ENCODE results near the gene DZIP1.
A peak's percentile ranks its signal among the peaks of the same experiment; 100 is the strongest.

Gene DZIP1

GRCh38 chr13:95541911-95542474, 102.5 kb downstream of the DZIP1 start:
- peaks cover 19% of the 10 kb centered on the region; the same call in 1 of the 2 replicates for H3K27me3 ChIP-seq (ENCODE audit: low read depth, low read length)
- no peak overlapping the region for H2AFZ ChIP-seq (ENCODE audit: low read depth, low read length)
- H3K79me2 ChIP-seq (ENCODE audit: low read length): no peaks in the 10 kb centered on the region
- TF ChIP-seq EZH2phosphoT487 (IDR thresholded peaks at IDR 0.05; ENCODE audit: low read depth): no peak
- TF ChIP-seq CTCF (IDR thresholded peaks at IDR 0.05; ENCODE audit: low read depth, low read length): no peak
- no peaks in the 10 kb centered on the region for H3K9me3 ChIP-seq (ENCODE audit: insufficient read depth, low read length)
- peaks cover 4% of the 10 kb centered on the region; the same call in 1 of the 2 replicates for H3K4me1 ChIP-seq (ENCODE audit: low read length)
- H4K20me1 ChIP-seq (ENCODE audit: insufficient read depth, low read length): no peaks in the 10 kb centered on the region
- no peak overlapping the region for H3K4me3 ChIP-seq (ENCODE audit: low read length)
- H3K36me3 ChIP-seq (replicated peaks; ENCODE audit: low read depth, low read length): no peaks in the 10 kb centered on the region
- H3K27ac ChIP-seq (ENCODE audit: low read length): no peak overlapping the region
- no peak overlapping the region for H3K9ac ChIP-seq (ENCODE audit: low read length)
- H3K4me2 ChIP-seq (ENCODE audit: low read length): no peak overlapping the region

- Histone ChIP-seq H3K9me3 (ENCODE audit: insufficient read depth, low read length) (no peaks in the 10 kb centered on the region), H3K79me2 (ENCODE audit: low read length) (no peaks in the 10 kb centered on the region), H3K36me3 (replicated peaks; ENCODE audit: low read depth, low read length) (no peaks in the 10 kb centered on the region), H3K4me2 (ENCODE audit: low read length) (no peak overlapping the region), H4K20me1 (ENCODE audit: insufficient read depth, low read length) (no peaks in the 10 kb centered on the region), H3K4me1 (ENCODE audit: low read length) (no peaks in the 10 kb centered on the region), H3K27me3 (ENCODE audit: low read depth, low read length) (peaks cover 17% of the 10 kb centered on the region; the same call in 1 of the 2 replicates), H2AFZ (ENCODE audit: low read depth, low read length) (no peak overlapping the region), H3K27ac (ENCODE audit: low read length) (no peak overlapping the region), H3K9ac (ENCODE audit: low read length) (no peak overlapping the region), H3K4me3 (ENCODE audit: low read length) (no peak overlapping the region)
- TF ChIP-seq CTCF (IDR thresholded peaks at IDR 0.05; ENCODE audit: low read depth, low read length) (no peak), EZH2phosphoT487 (IDR thresholded peaks at IDR 0.05; ENCODE audit: low read depth) (no peak)
Measured at GRCh38 chr13:95541308-95541707, 103.2 kb downstream of the DZIP1 start.

- Histone ChIP-seq H2AFZ (ENCODE audit: low read depth, low read length) (no peak overlapping the region), H3K36me3 (replicated peaks; ENCODE audit: low read depth, low read length) (no peaks in the 10 kb centered on the region), H3K27ac (ENCODE audit: low read length) (no peak overlapping the region), H3K4me1 (ENCODE audit: low read length) (no peaks in the 10 kb centered on the region), H3K79me2 (ENCODE audit: low read length) (no peaks in the 10 kb centered on the region), H3K4me2 (ENCODE audit: low read length) (no peak overlapping the region), H4K20me1 (ENCODE audit: insufficient read depth, low read length) (no peaks in the 10 kb centered on the region), H3K4me3 (ENCODE audit: low read length) (no peak overlapping the region), H3K9ac (ENCODE audit: low read length) (no peak overlapping the region), H3K27me3 (ENCODE audit: low read depth, low read length) (peaks cover 14% of the 10 kb centered on the region; the same call in 1 of the 2 replicates), H3K9me3 (ENCODE audit: insufficient read depth, low read length) (no peaks in the 10 kb centered on the region)
- TF ChIP-seq CTCF (IDR thresholded peaks at IDR 0.05; ENCODE audit: low read depth, low read length) (no peak), EZH2phosphoT487 (IDR thresholded peaks at IDR 0.05; ENCODE audit: low read depth) (no peak)
Measured at GRCh38 chr13:95540888-95541287, 103.6 kb downstream of the DZIP1 start.

GRCh38 chr13:95536632-95537241, 107.8 kb downstream of the DZIP1 start:
- peaks cover 8% of the 10 kb centered on the region; the same call in 1 of the 2 replicates for H3K4me1 ChIP-seq (ENCODE audit: low read length)
- no peaks in the 10 kb centered on the region for H3K36me3 ChIP-seq (replicated peaks; ENCODE audit: low read depth, low read length)
- no peak overlapping the region for H3K9ac ChIP-seq (ENCODE audit: low read length)
- H3K79me2 ChIP-seq (ENCODE audit: low read length): no peaks in the 10 kb centered on the region
- H2AFZ ChIP-seq (ENCODE audit: low read depth, low read length): no peak overlapping the region
- no peak overlapping the region for H3K27ac ChIP-seq (ENCODE audit: low read length)
- H3K27me3 ChIP-seq (ENCODE audit: low read depth, low read length): peaks cover 19% of the 10 kb centered on the region; the same call in 1 of the 2 replicates
- no peak overlapping the region for H3K4me3 ChIP-seq (ENCODE audit: low read length)
- TF ChIP-seq CTCF (IDR thresholded peaks at IDR 0.05; ENCODE audit: low read depth, low read length): peak; percentile 74
- no peak for TF ChIP-seq EZH2phosphoT487 (IDR thresholded peaks at IDR 0.05; ENCODE audit: low read depth)
- H4K20me1 ChIP-seq (ENCODE audit: insufficient read depth, low read length): no peaks in the 10 kb centered on the region
- H3K9me3 ChIP-seq (ENCODE audit: insufficient read depth, low read length): no peaks in the 10 kb centered on the region
- no peak overlapping the region for H3K4me2 ChIP-seq (ENCODE audit: low read length)
